ENCODE results near the gene MUC22. TPM values are rescaled to one million over a fixed set of nuclear protein-coding genes. Genes with fewer than 3 reads are reported as not detected.
"Not testable (repeated sequence)": the region's sequence is repeated elsewhere in the genome, so short reads cannot be mapped to it uniquely, and the experiment has no call there.

MUC22 gene
- total RNA-seq, 4 donors from 2014 or later: not detected

DNA sequence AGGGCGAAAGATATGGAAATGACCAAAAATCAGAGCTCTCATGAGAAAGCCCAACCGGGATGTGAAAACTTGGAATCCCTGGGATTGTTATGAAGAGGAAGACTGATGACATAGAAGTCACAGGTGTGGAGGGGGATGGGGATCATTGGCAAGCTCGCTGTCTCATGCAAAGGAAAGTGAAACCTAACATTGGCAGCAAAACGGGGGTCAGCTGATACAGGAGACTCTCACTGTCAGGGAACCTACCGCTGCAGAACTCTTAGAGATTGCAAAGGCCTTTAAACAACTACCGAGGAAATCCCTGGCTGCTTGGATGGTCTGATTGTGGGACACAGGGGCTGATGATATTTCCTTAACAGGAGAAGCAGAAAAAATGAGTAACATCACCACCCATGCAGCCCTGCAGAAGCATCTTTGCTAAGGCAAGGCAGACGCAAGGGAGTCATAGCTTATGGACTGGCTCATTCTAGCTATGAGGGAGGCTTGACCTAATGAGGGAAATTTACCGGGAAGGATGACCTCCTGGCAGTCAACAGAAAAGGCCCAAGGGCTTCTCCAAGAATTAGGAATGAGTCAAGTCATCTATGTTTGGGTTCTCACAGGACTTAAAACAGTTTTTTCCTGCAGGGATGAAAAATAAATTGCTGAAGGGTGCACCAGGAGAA lies 19.7 kb upstream of the MUC22 start:
- TF ChIP-seq EP300 (IDR thresholded peaks at IDR 0.05): no peak
- TF ChIP-seq POLR2A (IDR thresholded peaks at IDR 0.05; ENCODE audit: low read depth): no peak
- no peak for TF ChIP-seq POLR2AphosphoS5 (IDR thresholded peaks at IDR 0.05)
- TF ChIP-seq, protein P1, sequence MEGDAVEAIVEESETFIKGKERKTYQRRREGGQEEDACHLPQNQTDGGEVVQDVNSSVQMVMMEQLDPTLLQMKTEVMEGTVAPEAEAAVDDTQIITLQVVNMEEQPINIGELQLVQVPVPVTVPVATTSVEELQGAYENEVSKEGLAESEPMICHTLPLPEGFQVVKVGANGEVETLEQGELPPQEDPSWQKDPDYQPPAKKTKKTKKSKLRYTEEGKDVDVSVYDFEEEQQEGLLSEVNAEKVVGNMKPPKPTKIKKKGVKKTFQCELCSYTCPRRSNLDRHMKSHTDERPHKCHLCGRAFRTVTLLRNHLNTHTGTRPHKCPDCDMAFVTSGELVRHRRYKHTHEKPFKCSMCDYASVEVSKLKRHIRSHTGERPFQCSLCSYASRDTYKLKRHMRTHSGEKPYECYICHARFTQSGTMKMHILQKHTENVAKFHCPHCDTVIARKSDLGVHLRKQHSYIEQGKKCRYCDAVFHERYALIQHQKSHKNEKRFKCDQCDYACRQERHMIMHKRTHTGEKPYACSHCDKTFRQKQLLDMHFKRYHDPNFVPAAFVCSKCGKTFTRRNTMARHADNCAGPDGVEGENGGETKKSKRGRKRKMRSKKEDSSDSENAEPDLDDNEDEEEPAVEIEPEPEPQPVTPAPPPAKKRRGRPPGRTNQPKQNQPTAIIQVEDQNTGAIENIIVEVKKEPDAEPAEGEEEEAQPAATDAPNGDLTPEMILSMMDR (IDR thresholded peaks at IDR 0.05): no peak
- 49% methylated on average over 8 of the region's 8 CpGs for WGBS
- H3K36me3 ChIP-seq: no peaks in the 10 kb centered on the region
- intact Hi-C loops (cut with DNase I): no loop called here
- no peak for DNase-seq (ENCODE audit: extremely low spot score)
- H3K27me3 ChIP-seq: peaks cover 0 to 28% (median 0%) of the 10 kb centered on the region in 4 donors
- no peak overlapping the region for H3K4me3 ChIP-seq
- peaks cover 0 to 5% (median 0%) of the 10 kb centered on the region in 4 donors for H3K4me1 ChIP-seq
- H3K9me3 ChIP-seq: no peaks in the 10 kb centered on the region
- no peak overlapping the region for H3K27ac ChIP-seq (replicated peaks in 1 of 4)

DNA sequence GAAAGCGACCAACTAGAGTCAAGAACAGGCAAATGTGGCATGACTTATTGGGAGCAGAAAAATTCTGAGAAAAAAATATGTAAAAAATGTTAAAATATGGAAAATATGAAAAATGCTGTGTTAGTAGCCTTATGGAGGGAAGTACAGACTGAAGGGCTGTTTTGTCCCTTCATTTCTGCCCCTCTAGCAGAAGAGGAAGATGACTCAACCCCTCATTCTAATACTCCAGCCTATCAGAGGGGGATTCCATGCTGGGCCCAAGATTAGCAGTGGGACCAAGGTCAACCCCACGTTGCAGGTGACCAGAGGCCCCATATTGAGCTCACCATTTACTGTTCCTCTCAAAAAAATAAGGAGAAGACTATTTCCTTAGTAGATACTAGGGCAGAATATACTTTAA lies 18.4 kb upstream of the MUC22 start:
- H3K9me3 ChIP-seq: no peaks in the 10 kb centered on the region
- H3K4me3 ChIP-seq: no peak overlapping the region
- WGBS: 85% methylated on average over 2 of the region's 2 CpGs
- no peak overlapping the region for H3K27ac ChIP-seq (replicated peaks in 1 of 4)
- peaks cover 0 to 15% (median 0%) of the 10 kb centered on the region in 4 donors for H3K27me3 ChIP-seq
- TF ChIP-seq POLR2AphosphoS5 (IDR thresholded peaks at IDR 0.05) (no peak), POLR2A (IDR thresholded peaks at IDR 0.05; ENCODE audit: low read depth) (no peak), EP300 (IDR thresholded peaks at IDR 0.05) (no peak)
- TF ChIP-seq, protein P1 (IDR thresholded peaks at IDR 0.05): no peak
- intact Hi-C loops (cut with DNase I): no loop called here
- peaks cover 0 to 5% (median 0%) of the 10 kb centered on the region in 4 donors for H3K4me1 ChIP-seq
- no peaks in the 10 kb centered on the region for H3K36me3 ChIP-seq
- DNase-seq (ENCODE audit: extremely low spot score): no peak

DNA sequence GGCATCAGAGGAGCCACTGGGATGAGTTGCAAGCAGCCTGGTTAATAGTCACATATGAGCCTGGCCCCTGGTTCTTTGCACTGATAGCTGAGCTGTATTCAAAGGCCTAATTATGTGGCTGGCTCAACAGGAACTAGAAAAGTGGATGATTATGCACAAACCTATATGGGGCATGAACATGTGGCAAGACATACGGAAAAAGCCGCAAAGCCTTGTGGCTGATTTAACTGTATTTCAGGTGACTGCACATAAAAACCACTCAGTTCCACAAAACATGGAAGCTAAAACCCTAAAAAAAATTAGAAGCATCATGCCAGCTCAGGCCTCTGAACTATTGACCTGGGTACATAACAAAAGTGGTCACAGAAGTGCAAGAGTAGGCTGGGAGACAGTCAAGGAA lies 13.0 kb upstream of the MUC22 start:
- Histone ChIP-seq H3K36me3 (no peaks in the 10 kb centered on the region), H3K27me3 (no peaks in the 10 kb centered on the region), H3K4me1 (no peaks in the 10 kb centered on the region), H3K27ac (replicated peaks in 1 of 4) (no peak overlapping the region), H3K4me3 (no peak overlapping the region), H3K9me3 (no peaks in the 10 kb centered on the region)
- intact Hi-C loops (cut with DNase I): no loop called here
- TF ChIP-seq EP300 (IDR thresholded peaks at IDR 0.05): no peak
- no peak for TF ChIP-seq POLR2AphosphoS5 (IDR thresholded peaks at IDR 0.05)
- TF ChIP-seq, protein P1 (IDR thresholded peaks at IDR 0.05): no peak
- TF ChIP-seq POLR2A (IDR thresholded peaks at IDR 0.05; ENCODE audit: low read depth): no peak
- WGBS: 91% methylated on average over 2 of the region's 2 CpGs
- no peak for DNase-seq (ENCODE audit: extremely low spot score)

DNA sequence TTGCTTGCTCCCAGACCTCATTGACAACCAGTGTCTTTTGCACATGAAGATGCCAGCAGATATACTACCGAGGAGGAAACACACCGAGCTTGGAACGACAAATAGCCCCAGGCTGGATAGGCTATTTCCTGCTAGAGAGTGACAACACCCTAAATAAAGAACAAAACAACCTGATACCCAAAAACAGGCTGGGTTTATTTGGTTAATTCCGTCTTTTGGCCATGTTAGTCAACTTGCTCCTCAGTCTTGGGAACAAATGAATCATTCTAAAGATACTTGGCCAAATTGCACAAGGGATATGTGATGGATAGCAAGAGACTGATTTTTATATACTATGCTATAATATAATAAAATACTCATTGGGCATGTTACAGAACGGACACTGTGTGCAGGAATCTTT lies 11.5 kb upstream of the MUC22 start:
- 69% methylated on average over 5 of the region's 5 CpGs for WGBS
- H3K27ac ChIP-seq (replicated peaks in 1 of 4): no peak overlapping the region
- no peaks in the 10 kb centered on the region for H3K27me3 ChIP-seq
- no peaks in the 10 kb centered on the region for H3K36me3 ChIP-seq
- intact Hi-C loops (cut with DNase I): no loop called here
- H3K4me1 ChIP-seq: no peaks in the 10 kb centered on the region
- no peak for DNase-seq (ENCODE audit: extremely low spot score)
- TF ChIP-seq POLR2AphosphoS5 (IDR thresholded peaks at IDR 0.05): no peak
- no peaks in the 10 kb centered on the region for H3K9me3 ChIP-seq
- H3K4me3 ChIP-seq: no peak overlapping the region

DNA sequence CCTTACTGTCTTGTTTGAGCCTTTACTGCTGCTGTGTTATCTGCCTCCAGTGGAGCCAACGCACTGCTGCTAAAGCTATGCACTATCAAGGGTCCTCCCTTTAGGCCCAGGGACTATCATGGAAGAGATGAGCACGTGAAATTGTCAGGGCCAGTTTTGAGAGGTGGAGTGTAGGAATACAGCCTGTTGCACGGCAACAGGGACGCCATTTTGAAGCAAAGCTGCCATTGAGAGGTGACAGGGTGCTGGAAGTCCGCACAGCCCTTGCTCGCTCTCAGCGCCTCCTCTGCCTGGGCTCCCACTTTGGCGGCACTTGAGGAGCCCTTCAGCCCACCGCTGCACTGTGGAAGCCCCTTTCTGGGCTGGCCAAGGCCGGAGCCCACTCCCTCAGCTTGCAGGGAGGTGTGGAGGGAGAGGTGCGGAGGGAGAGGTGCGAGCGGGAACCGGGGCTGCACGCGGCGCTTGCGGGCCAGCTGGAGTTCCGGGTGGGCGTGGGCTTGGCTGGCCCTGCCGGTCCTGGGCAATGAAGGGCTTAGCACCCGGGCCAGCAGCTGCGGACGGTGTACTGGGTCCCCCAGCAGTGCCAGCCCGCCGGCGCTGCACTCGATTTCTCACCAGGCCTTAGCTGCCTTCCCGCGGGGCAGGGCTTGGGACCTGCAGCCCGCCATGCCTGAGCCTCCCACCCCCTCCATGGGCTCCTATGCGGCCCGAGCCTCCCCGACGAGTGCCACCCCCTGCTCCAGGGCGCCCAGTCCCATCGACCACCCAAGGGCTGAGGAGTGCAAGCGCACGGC lies 10.0 kb upstream of the MUC22 start:
- H3K27me3 ChIP-seq; DNase-seq (ENCODE audit: extremely low spot score); intact Hi-C loops (cut with DNase I); H3K4me1 ChIP-seq; H3K27ac ChIP-seq (replicated peaks in 1 of 4); H3K36me3 ChIP-seq; H3K4me3 ChIP-seq; H3K9me3 ChIP-seq: not testable (repeated sequence)
- WGBS: 91% methylated on average over 16 of the region's 39 CpGs

Measured in esophagus muscularis mucosa (tissue), 4 donors.